HepG2 (cell line): ENCODE data around the gene UNG. TPM values are rescaled to one million over a fixed set of nuclear protein-coding genes. Genes with fewer than 3 reads are reported as not detected.

Source experiments
- ATF2 ChIP-seq: sonication (generic); formaldehyde crosslinking; IDR thresholded peaks from 2 replicates; pipeline ENCODE4 v1.4.0; 2020; ENCODE audit warnings: missing genetic modification reagents
- E2F2 ChIP-seq: sonication (generic); formaldehyde crosslinking; IDR thresholded peaks from 2 replicates; pipeline ENCODE4 v1.4.0; 2020; ENCODE audit warnings: missing genetic modification reagents, borderline replicate concordance
- POLR2A ChIP-seq, 2 experiments: IDR thresholded peaks; 2 replicates each; pipeline ENCODE4 v1.6.1; 2011; ENCODE audit warnings: low read depth in 2 of 2, low read length in 2 of 2, mild to moderate bottlenecking in 1 of 2, moderate library complexity in 1 of 2; ENCODE audit not compliant: insufficient read depth in 1 of 2
- SOX13 ChIP-seq, 3 experiments: fragments of 450-650 bp in 1 of 3; sonication (generic) in 1 of 3; formaldehyde crosslinking in 1 of 3; IDR thresholded peaks in 2 of 3; conservative IDR thresholded peaks in 1 of 3; 2 replicates each; pipeline versions ENCODE4 v1.5.0 to v1.6.1; 2016 to 2020; ENCODE audit warnings: antibody characterized with exemption in 1 of 3, mild to moderate bottlenecking in 1 of 3, missing compliant biosample characterization in 1 of 3, missing genetic modification reagents in 1 of 3, moderate library complexity in 1 of 3
- ZBTB33 ChIP-seq: sonication (generic); formaldehyde crosslinking; IDR thresholded peaks from 2 replicates; pipeline ENCODE4 v1.4.0; 2020; ENCODE audit warnings: missing genetic modification reagents
- ZFY ChIP-seq: sonication (generic); formaldehyde crosslinking; IDR thresholded peaks from 2 replicates; pipeline ENCODE4 v1.4.0; 2020; ENCODE audit warnings: missing genetic modification reagents
- ZNF318 ChIP-seq: sonication (generic); formaldehyde crosslinking; IDR thresholded peaks from 2 replicates; pipeline ENCODE4 v1.4.0; 2020; ENCODE audit warnings: mild to moderate bottlenecking, missing genetic modification reagents
- ZNF354B ChIP-seq: sonication (generic); formaldehyde crosslinking; IDR thresholded peaks from 2 replicates; pipeline ENCODE4 v1.8.0; 2022; ENCODE audit warnings: mild to moderate bottlenecking, missing genetic modification reagents
- ZNF503 ChIP-seq: sonication (generic); formaldehyde crosslinking; IDR thresholded peaks from 2 replicates; pipeline ENCODE4 v1.4.0; 2020; ENCODE audit warnings: missing genetic modification reagents
- ZNF614 ChIP-seq: IDR thresholded peaks from 2 replicates; pipeline ENCODE4 v1.6.1; 2018; ENCODE audit warnings: missing biosample characterization, missing genetic modification reagents, inconsistent platforms, borderline replicate concordance
- ZNF770 ChIP-seq: sonication (generic); formaldehyde crosslinking; IDR thresholded peaks from 2 replicates; pipeline ENCODE4 v1.5.0; 2020; ENCODE audit warnings: mild to moderate bottlenecking, missing genetic modification reagents
- polyA plus RNA-seq, 8 experiments: library from polyadenylated mRNA; depleted of rRNA in 3 of 8; stranded (reverse) in 7 of 8; unstranded in 1 of 8; fragments of >200 nt; fragmentation: Illumina TruSeq in 4 of 8; extraction: Trizol in 4 of 8; gene quantifications; 2 replicates each; pipeline versions ENCODE4 v1.2.1 to v1.2.3, GENCODE V29; 2011 to 2016; ENCODE audit warnings: low read depth in 4 of 8, missing spikeins in 1 of 8, mixed read lengths in 1 of 8; ENCODE audit not compliant: insufficient read depth in 1 of 8
- total RNA-seq, 5 experiments: library from RNA; depleted of rRNA; stranded (reverse); fragments of >200 nt; fragmentation: Illumina TruSeq; extraction: Trizol; gene quantifications; 2 replicates each; pipeline ENCODE4 v1.2.3, GENCODE V29; 2016; ENCODE audit warnings: low read depth in 1 of 5

The UNG gene
- total and polyA plus RNA-seq, 2 of the 13 experiments (the other 11 are each of a cell fraction or from before 2014, with no cell fraction given) = 23.3 to 114 TPM

GRCh38 chr12:109097140-109097434 lies 310 bp upstream of the UNG start (continued):
- TF ChIP-seq ZNF503 (CRISPR knock-in tag) (no peak), ZBTB33 (CRISPR knock-in tag) (0 out of 2 replicates have a peak, but pooled peaks have one; percentile 14), ZNF318 (CRISPR knock-in tag) (no peak), ZNF614 (CRISPR knock-in tag) (0 out of 2 replicates have a peak, but pooled peaks have one; percentile 9), SOX13 (IDR thresholded peaks at IDR 0.05) (no peak), SOX13 (CRISPR knock-in tag; conservative IDR thresholded peaks at IDR 0.05 in 1 of 2, IDR thresholded peaks at IDR 0.05 in 1 of 2) (0 out of 4 replicates have a peak, but pooled peaks of 1 of the 2 experiments have one; percentile 10), E2F2 (no peak), ZNF770 (CRISPR knock-in tag) (peak; percentile 98), ATF2 (no peak), ZFY (peak; percentile 64; the same call in 1 of the 2 replicates), POLR2A (IDR thresholded peaks at IDR 0.05; ENCODE audit: insufficient read depth in 1 of 2, low read depth in 2 of 2, low read length in 2 of 2) (0 out of 4 replicates have a peak, but pooled peaks of 1 of the 2 experiments have one; percentile 55), ZNF354B (CRISPR knock-in tag) (0 out of 2 replicates have a peak, but pooled peaks have one; percentile 9)
